NCI-H1105 treated with DMSO at 0.1 percent for 48 hours (cell line): ENCODE results near the gene PSMA3.

Source experiments
- DNase-seq: peaks from one replicate; lab custom pipeline; 2025; lab: John Stamatoyannopoulos, UW

Gene PSMA3

DNA sequence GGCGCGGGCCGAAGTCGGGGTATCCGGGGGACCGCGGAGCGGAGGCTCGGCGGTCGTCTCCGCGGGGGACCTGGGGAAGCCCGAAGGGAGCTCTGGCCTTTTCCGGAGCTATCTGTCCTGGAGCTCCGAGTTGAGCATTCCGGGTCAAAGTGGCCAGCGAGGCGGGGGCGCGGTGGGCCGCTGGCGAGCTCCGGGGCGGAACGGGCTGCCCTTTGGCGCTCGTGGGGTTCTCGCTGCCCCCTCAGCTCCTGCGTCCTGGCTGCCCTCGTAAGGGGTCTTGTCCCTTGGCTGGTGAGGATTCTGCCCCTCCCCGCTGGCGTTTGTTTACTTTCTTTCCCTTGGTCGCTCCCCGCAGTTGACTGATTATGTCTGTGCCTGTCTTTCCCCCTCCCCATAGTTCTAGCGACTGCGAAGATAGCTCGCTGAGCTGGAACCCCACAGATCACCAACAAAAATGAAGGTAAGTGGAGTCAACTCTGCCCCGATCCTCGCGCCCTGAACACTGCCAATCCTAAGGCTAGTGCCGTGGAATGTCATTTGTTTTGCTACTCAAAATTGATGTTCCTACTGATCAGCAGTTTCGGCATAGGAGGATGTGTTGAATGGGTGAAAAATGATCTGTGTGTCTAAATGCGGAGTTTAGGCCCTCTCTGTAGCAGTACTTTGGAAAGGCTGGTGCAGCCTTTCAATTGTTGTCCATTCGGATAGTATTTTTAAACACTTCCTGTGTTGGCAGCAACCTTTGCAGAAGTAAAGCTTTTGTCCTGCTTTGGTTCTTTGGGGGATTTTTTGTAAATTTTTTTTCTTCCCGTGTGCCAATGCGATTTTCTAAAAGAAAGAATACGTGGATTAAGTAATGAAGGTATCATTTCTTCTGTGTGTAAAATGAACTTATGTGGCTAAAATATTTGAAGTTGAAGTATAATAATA lies 55.0 kb downstream of the PSMA3 start:
- DNase-seq = peak; percentile 27

DNA sequence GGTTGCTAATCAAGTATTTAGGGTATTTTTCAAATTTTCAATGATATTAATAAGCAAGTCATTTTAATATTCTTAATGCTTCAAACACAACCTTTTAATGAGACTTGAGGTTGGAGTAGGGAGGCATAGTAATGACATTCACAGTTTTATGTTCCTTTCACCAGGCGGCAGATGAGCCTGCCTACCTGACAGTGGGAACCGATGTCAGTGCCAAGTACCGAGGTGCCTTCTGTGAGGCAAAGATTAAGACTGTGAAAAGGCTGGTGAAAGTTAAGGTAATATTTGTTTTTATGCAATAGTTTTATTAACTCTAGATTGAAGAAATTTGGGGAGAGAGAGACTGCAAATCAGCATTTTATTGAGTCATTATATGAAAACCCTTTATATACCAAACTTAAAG lies 56.8 kb downstream of the PSMA3 start:
- no peak for DNase-seq

DNA sequence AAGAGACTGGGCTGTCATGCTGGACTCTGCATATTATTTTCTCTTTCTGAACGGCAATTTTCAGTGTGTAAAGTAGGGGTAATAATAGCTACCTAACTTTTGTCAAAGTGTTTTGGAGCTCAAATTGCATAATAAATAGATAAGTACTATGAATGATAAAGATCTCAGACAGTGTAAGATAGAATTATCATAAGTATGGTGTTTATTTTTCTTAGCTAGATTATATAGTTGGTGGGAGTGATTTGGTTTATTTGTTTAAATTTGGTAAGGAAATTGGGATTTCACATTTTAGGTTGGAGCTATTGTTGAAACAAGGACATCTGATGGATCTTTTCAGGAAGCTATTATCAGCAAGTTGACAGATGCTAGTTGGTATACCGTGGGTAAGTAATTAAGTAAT lies 61.1 kb downstream of the PSMA3 start:
- DNase-seq = no peak

DNA sequence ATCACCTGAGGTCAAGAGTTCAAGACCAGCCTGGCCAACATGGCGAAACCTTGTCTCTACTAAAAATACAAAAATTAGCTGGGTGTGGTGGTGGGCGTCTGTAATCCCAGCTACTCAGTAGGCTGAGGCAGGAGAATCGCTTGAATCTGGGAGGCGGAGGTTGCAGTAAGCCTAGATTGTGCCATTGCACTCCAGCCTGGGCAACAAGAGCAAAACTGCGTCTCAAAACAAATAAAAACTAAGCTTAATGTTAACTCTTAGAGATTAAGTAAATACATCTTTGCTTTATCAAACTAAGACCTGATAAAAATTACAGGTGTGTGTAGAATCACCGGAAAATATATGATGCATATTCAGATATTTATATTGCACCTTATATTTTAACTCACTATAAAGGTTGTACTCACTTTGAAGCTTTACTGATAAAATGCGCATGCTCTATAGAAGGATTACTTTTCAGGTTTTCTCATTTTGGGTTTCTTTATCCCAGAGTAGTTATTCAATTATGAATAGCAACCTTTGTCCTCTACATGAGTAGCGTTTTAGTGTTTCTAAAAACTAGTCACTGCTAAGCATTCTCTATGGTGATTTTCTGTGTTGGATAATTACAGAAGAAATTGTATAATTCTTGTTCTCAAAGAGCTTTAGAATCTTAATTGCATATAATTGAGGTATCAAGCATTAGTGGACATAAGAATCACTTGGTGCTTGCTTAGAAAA lies 63.1 kb downstream of the PSMA3 start:
- DNase-seq = no peak

DNA sequence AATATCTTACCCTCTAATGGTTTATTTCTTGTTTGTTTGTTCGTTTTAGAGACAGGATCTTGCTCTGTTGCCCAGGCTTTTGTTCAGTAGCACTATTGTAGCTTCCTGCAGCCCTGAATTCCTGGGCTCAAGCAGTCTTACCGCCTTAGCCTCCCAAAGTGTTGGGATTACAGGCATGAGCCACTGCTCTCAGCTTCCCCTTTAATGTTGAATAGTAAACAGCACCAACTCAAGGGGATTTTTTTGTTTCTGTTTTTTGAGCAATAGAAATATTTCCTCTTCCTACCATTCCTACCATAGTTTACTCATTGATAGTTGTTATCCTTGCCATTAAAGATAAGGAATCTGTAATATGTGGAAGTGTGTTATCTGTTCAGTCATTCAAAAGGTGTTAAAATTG lies 64.4 kb downstream of the PSMA3 start:
- no peak for DNase-seq

DNA sequence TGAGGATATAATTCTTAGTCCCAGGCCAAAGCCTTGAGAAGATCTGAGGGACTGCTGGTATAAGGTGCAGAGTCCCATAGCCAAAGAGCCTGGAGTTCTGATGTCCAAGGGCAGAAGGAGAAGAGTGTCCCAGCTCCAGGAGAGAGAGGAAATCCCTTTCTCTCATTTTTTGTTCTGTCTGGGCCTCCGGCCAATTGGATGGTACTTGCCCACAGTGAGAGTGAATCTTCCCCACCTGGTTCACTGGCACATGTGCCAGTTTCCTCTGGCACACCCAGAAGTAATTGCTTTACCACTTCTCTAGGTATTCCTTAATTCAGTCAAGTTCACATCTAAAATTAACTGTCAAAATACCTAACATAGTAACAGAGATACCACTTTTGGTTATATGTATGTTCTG lies 69.1 kb downstream of the PSMA3 start:
- no peak for DNase-seq

DNA sequence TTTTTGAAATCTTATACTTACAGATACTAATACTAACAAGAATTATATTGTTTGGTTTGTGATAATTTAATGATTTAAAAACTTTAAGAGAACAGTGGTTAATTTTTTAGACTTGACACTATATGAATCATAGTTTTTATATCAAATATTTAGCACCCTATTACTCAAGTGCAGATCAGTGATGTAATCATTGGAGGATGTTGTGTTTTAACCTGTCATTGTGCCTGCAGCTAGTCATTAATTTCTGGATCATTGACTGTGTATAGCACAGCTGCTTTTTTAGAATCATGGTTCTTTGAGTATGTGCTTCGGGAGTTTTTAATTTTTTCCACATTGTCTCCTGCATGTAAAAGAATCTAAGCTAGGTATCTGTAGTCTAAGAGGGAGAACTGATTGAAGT lies 71.0 kb downstream of the PSMA3 start:
- DNase-seq = no peak
